ENCODE data around the gene METTL15.
A peak's percentile ranks its signal among the peaks of the same experiment; 100 is the strongest.
"Not testable (repeated sequence)": the region's sequence is repeated elsewhere in the genome, so short reads cannot be mapped to it uniquely, and the experiment has no call there.

Gene METTL15

GRCh38 chr11:28107750-28108618 is at the start of gene METTL15, which contains the start of gene KIF18A:
METTL15 (plus strand) TSS chr11:28108388; CDS start chr11:28113335, 4,947 bp downstream.
KIF18A (minus strand) TSS chr11:28108156; CDS start chr11:28097947, 10,209 bp downstream.
- DNase-seq: peak; percentile 95

- no peak for DNase-seq
These were observed 36.9 kb upstream of the METTL15 start for GRCh38 chr11:28071305-28071704.

GRCh38 chr11:28072321-28072720 is 35.9 kb upstream of the METTL15 start:
- no peak for DNase-seq

GRCh38 chr11:28077521-28077920 is 30.7 kb upstream of the METTL15 start:
- no peak for DNase-seq

- no peak for DNase-seq
These were observed 25.1 kb upstream of the METTL15 start for GRCh38 chr11:28083118-28083517.

- DNase-seq: no peak
These were observed 21.6 kb upstream of the METTL15 start for GRCh38 chr11:28086569-28086968.

GRCh38 chr11:28087192-28087591 is 21.0 kb upstream of the METTL15 start:
- DNase-seq: not testable (repeated sequence)

- DNase-seq: not testable (repeated sequence)
These were observed 20.5 kb upstream of the METTL15 start for GRCh38 chr11:28087693-28088092.

GRCh38 chr11:28089378-28089777 is 18.8 kb upstream of the METTL15 start:
- DNase-seq: no peak

GRCh38 chr11:28090052-28090749 is 18.0 kb upstream of the METTL15 start:
- no peak for DNase-seq

GRCh38 chr11:28092786-28093185 is 15.4 kb upstream of the METTL15 start:
- no peak for DNase-seq

- DNase-seq: no peak
These were observed 9.9 kb upstream of the METTL15 start for GRCh38 chr11:28098257-28098656.

GRCh38 chr11:28099715-28100114 is 8.5 kb upstream of the METTL15 start:
- no peak for DNase-seq

GRCh38 chr11:28100665-28101064 is 7.5 kb upstream of the METTL15 start:
- no peak for DNase-seq

GRCh38 chr11:28102300-28102699 is 5.9 kb upstream of the METTL15 start:
- DNase-seq: not testable (repeated sequence)

GRCh38 chr11:28104425-28104824 is 3.8 kb upstream of the METTL15 start:
- DNase-seq: no peak

- DNase-seq: no peak
These were observed 3.2 kb upstream of the METTL15 start for GRCh38 chr11:28104984-28105383.

- no peak for DNase-seq
These were observed 2.3 kb upstream of the METTL15 start for GRCh38 chr11:28105869-28106268.

- DNase-seq: no peak
These were observed 1.7 kb upstream of the METTL15 start for GRCh38 chr11:28106353-28107043.

- no peak for DNase-seq
These were observed 918 bp upstream of the METTL15 start for GRCh38 chr11:28107191-28107749.

GRCh38 chr11:28108958-28109357 is 770 bp downstream of the METTL15 start:
- DNase-seq: no peak

- DNase-seq: peak; percentile 45
These were observed 2.1 kb downstream of the METTL15 start for GRCh38 chr11:28110108-28110820.

Measured in activated effector memory CD4-positive, alpha-beta T cell treated with Interleukin-2 at 50 U/mL for 16 hours (primary cell).